HG03354 (cell line): ENCODE measurements around the gene CDC45.

Experiments
- ATAC-seq: cut with Tn5 transposase; IDR thresholded peaks from one replicate; pipeline ENCODE4 v1.9.1; 2021; ENCODE audit warnings: mild to moderate bottlenecking; ENCODE audit not compliant: unreplicated experiment, poor library complexity, severe bottlenecking

CDC45 gene

DNA sequence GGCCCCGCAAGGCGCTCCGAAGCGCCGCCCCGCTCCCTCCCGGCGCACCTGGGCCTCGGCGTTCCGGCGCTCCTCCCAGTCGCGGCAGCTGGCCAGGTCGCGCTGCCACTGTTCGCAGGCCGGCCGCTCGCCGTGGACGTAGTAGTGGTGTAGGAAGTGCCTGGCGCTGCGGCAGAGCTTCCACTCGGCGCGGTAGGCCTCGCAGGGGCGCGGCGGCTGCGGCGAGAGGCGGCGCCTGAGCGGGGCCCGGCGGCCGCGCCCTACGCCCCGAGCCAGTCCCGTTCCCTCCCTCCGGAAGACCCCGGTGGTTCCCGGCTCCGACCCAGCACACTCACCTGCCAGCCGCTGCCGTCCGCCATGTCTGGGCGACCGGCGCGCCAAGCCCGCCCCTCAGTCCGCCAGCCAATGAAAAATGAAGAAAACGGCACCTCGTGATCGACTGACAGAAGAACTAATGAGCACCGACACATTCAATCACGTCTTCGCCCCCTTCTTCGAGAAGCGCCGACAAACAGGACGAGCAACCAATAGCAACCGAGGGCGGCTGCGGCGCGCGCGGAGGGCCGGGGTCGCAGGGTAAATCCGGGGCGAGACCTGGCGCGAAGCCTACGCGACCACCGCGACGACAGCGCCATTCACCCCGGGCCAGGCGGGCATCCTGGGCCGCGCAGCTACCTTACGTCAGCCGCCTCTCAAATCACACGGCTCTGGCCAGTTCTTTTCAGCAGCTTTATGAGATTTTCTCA lies 32.2 kb upstream of the CDC45 start, which contains the start of gene C22orf39:
TSS of gene C22orf39 (minus strand) at position 382 of the 746 bp plus-strand sequence. CDS start at position 359, 23 bp downstream.
- ATAC-seq = peak; percentile 87

DNA sequence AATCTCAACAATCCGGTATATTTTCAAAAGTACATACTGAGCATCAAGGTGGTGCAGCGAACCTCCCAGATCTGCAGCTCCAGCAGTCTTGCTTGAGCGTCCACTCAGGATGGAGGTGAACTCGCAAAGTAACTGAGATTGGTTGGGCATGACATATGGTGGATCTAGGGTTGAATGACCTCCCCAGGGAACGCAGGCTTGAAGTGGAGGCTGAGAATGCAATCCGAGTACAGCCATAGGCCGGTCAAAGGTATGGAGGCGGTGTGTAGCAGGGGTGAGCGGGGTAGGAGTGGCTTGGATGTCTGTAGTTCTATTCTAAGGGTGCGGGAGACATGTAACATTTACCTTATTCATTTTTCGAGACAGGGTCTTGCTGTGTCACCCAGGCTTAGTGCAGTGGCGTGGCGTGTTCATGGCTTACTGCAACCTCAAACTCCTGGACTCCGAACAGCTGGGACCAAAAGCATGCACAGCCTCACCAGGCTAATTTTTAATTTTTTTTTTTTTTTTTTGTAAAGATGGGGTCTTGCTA lies 31.6 kb upstream of the CDC45 start:
- peak; percentile 60 for ATAC-seq

DNA sequence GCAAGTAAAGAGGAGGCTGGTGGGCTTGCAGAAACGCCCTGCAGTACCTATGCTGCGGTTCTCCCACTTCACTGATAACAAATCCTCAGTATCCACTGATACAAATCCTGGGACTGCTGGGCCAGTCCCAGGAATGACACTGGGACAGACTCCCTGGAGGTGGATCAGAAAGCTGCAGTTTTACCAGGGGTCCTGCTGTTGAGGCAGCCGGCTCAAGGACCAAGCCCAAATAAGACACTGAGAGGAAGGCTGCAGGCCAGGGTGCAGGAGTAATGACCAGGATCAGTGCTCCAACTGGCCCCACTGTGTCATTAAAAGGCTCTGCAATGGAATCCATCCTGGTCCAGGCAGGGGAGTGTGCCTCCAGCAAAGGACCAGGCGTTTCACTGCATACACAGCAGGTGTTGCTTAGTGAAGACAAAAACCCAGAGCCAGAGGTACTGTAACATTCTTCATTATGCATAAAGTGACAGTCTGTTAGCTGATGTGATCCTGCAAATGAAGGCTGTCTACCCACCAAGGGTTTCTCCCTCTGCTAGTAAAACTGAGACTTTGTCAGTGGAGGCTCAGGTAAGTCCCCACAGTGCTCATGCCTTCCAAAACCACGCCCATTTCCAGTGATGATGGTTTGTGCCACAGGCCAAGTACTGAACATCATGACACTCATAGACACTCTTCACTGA lies 30.8 kb upstream of the CDC45 start:
- no peak for ATAC-seq

DNA sequence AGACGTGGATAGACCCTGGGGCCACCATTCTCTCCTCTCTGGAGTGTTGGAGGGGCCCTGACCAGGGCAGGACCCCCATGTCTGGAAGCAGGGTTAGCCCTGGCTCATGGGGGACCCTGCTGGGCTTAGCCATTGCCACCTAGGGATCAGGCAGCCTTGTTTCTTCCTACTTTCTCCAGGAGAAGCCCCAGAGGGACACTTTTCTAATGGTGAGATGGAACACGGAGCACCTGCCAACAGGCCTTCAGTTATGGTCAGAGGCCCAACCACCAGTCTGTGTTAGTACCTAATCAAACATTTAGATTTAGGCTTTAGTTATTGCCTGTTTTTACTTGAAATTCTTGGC lies 30.3 kb upstream of the CDC45 start:
- ATAC-seq = no peak

DNA sequence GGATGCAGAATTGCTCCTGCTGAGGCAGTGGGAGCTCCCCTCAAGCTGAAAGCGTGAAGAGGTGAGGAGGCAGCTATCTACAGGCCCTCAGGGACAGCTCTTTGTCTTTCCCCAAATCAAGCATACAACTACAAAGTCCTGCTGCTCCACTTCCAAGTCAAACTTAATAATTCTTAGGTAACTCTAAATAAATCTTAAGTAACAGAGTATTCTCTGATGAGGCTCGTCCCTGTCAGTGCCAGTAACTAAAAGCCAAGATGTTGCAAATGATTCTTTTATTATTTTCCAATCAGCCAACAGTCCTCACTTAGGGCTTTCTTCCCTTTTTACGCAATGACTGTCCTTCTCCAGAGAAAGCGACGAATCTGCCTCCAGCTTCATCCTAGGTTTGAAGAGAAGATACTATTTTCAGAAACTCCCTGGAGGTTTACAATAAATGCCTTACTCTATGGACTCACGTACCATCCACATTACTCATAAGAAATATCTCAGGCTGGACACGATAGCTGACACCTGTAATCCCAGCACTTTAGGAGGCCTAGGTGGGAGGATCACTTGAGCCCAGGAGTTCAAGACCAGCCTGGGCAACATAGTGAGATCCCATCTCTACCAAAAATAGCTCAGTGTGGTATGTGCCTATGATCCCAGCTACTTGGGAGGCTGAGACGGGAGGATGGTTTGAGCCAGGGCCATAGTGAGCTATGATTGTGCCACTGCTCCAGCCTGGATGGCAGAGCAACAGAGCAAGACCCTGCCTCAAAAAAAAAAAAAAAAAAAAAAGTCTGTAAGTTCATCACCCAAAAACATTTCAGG lies 29.2 kb upstream of the CDC45 start:
- no peak for ATAC-seq

DNA sequence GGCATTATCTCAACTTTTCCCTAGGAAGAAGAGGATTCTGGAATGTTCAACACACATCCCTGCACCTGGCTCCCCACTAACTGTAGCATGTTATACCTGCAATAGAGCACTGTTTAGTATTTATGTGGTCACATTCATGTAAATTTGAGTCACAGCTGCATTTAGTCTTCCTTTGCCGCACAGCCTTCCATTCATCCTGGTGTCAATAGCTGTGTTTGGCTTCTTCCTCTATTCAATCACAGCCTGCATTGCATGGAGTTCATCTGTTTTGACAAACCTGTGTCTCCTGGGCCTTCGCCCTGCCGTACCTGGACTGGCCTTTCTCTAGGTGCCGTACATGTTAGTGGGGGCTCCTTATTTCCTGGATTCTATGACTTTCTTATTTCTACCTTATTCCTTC lies 28.1 kb upstream of the CDC45 start:
- ATAC-seq = no peak

DNA sequence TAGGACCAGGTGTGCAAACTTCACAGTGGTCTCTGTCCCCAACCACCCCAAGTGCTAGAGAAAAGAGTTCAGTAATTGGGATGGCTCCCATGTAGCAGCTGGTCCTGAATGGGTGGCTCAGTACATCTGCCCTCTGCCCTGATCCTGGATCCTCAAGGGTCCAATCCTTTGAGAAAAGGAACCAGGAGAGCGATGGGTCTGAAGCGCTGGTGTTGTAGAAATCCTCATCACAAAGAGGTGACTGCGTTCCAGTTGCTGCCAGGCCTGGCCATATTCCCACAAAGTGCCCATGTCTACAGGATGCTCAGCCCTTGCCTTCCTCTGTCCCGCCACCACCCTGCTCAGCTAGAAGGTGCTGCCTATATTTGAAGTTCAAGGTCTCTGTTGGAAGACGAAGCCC lies 26.0 kb upstream of the CDC45 start:
- no peak for ATAC-seq

DNA sequence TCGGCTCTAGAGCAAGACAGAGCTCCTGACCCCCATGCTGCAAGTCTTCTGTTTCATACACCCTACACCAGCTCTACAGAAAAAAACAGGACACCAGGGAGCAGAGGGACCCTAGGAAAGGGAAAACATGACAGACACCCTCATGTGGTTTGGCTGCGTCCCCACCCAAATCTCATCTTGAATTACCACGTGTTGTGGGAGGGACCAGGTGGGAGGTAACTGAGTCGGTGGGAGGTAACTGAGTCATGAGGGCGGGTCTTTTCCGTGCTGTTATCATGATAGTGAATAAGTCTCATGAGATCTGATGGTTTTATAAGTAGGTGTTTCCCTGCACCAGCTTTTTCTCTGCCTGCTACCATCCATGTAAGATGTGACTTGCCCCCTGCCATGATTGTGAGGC lies 25.6 kb upstream of the CDC45 start:
- no peak for ATAC-seq

DNA sequence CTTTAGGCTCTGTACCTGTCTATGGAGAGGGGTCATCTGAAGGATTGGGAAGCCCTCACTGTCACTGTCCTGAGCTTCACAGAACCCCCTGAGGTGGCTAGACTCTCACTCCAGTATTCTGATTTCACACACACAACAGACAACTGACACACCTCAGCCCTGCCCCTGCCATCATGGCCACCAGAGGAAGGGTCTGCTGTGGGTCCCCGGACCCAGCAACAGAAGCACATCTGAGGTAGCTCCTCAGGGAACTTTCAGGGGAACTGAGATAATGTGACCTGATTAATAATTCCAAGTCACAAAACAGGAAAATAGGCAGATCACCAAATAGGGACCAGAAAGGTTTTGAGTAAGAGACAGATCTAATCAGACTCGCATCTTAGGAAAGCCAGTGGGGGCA lies 24.7 kb upstream of the CDC45 start:
- no peak for ATAC-seq

DNA sequence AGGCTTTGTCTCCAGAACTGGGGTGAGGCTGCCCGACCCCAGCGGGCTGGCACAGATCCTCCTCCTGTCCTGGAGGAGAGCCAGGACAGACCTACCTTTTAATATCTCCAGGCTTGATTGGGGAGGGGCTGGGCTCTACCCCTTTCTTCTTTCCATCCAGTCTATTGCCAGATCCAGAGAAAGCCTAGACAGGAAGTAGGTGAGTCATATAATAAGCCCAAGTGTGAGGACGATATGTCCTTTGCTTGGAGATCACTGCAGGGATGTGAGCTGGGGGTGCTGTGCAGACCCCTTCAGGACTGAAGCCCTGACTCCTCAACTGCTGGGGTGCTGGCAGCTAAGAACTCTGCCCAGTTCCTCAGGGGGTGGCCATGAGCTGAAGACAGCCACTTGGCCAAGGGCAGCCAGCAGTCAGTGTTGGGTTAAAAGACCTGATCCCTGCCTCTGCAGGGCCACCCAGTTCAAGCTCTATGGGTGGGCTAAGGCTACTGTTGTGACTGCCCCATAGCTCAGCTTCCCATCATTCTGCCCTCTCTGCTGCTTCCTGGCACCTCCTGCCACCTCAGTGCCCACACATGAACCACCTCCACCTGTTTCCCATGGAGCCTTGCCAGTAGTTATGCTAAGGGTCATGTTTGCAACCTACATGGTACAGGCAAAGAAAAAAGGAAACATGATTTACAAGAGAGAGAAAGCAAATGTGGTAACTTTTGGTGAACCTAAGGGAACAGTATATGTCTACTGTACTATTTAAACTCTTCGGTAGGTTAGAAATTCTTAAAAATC lies 23.9 kb upstream of the CDC45 start:
- ATAC-seq = no peak

DNA sequence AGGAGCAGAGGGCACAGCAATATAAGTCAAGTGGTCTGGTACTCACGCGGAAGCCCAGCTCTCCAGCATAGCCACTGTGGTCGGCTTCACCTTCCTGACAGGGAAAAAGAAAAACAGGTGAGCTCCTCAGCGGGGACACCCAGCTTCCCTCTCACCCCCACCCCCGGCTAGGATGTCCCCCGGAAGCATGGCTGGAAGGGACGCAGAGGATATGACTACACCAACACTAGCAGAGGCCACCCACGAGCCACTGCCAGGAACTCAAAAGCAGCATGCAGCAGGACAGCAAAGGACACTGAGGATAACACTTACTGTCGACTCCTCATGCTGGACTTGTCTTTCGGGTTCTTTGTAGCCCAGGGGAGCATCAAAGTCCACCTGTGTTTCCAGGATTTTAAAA lies 23.2 kb upstream of the CDC45 start:
- ATAC-seq = no peak

DNA sequence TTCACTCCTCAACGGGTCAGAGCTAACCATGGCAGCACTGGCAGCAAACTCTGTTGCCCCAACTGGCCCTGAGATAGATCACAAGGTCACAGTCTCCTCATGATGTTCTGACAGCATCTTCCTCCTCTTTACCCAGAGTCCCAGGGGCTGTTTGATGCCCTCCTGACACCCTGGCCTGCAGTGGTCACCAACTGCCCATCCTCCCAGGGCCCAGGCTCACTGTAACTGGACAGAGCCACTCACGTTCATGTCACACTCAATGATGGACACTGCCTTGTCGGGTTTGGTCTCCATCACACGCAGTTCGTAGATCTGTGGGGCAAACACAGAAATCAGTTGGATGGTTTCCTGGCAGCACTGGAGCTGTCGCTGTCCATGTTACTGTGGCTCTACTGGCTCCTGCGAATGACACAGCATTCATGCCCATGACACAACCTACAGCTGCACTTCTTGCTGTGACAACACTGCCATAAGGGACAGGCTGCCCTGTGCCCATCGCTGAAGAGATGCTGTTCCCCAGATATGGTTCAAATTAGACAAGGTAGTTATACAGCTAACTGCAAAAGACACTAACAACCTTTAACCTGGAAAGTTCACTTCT lies 21.8 kb upstream of the CDC45 start:
- ATAC-seq = no peak

DNA sequence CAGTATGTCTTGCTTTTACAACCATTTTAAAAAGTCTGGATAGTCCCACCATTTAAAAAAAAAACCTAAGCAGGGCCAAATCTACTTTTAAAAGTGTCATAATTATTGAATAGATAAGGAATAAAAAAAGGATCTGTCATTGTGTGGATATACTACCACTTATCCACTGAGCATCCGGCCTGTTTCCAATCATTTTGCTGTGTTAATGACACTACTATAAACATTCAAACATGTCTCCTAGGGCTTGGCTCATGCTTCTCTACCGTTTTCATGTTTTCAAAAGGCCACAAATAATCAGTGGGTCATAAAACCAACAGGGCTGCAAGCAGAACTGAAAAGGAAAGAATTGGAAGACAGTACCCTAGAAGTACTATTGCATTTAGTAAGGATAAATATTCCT lies 19.7 kb upstream of the CDC45 start:
- ATAC-seq = no peak

DNA sequence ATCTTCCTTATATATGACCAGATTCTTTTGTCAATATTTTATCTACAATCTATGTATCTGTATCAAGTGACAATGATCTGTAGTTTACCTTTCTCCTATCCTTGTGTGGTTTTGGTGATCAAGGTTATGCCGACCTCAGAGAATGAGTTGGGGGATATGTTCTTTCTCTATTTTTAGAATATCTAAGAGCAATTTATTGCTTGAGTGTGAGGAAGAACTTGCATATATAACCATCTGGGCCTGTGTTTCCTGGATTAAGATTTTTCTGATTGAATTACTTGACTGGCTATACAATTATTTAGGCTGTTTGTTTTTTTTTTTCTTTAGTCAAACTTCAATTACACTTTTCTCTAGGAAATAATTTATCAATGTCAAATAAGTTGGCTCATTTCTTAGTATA lies 18.2 kb upstream of the CDC45 start:
- ATAC-seq = no peak

DNA sequence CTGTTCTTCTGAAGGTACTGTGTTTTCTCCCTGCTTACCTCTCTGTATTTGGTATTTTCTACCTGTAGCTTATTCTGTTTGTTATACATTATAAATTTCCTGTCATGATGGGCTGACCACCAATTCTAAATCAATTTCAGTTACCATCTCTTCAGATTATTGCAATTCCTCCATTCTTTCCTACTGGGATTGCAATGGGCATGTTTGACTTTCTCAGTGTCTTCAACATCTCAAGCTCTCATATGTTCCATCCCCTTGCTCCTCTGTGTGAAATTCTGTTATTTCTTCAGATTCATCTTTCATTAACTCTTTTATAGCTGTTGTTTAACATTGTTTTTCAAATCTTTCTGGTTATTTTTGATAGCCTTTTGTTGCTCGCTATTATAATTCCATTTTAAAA lies 16.7 kb upstream of the CDC45 start:
- ATAC-seq = no peak

DNA sequence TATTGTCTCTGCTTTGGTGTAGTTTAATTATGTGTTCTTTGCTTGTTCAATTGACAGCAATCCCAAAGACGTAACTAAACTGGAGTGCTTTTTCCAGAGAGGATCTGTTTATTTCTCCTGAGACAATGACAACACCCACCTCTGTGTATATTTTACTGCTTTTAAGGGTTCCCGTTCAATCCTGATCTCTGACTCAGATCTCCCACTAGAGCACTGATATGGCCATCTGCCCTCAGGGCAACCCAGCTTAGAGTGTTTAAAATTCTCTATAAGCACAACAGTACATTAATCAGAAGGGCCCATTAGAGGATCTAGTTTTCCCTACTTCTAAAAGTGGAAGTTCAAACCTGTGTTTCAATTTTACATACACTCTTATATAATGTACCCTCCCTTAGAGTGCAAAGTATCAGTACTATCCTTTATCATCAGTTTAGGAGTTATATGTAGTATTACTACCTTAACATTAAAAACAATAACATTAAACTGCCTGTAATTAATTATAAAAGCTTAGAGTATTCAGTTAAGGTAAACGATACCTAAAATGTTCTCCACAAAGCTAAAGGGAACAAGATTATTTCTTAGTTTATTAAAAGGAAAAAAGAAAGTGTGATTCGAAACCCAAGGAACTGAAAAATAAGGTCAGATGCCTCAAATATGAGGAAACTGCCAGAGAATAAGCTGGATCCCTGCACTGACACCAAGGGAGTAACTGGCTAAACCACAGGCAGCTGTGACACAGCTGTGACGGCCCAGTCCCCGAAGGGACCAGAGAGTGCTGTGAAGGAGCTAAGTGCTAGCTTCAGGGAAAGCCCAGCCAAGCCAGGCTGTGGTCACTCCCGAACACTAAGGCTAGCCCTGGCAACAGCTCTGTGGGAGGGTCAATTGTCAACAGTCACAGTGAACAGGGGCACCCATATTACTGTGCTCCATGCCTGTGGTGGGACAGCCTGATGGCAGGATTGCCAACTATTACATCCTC lies 15.9 kb upstream of the CDC45 start:
- ATAC-seq = no peak

DNA sequence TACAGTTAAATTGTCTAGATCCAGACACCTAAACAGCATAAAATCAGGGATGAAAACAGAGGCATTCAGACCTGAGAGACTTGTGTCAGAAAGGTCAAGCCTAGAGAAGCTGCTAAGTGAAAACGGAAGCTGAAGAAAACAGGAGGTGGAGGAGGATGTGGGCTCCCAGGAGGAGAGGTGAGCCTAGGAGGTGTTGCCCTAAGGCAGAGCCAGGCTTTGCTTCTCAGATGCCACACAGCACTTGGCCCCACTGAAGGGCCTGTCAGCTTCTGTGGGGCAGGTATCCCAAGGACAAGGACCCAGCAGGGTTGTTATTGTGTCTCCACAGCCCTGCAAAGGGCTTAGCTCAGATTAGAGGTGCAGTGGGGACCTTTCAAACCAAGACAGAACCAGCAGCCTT lies 15.2 kb upstream of the CDC45 start:
- no peak for ATAC-seq

DNA sequence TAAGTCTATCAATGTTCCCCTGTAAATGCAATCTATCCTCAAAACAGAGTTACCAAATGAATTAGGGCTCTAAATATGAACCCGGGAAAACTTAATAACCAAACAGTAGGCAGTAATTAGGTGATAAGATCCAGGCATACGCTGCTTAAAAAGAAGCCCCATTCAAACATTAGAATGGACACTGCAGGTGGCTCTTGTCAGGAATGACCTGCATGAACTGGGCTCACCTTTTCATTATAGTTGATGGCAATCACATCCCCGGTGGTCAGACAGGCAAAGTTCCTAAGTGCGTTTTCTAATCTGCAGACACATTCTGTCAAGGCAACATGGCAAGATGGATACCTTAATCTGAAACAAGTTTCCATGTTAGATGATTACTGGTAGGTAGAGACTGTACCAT lies 14.7 kb upstream of the CDC45 start:
- ATAC-seq = no peak
